Measurements from ENCODE around the gene DEPDC4.

DEPDC4 gene

GRCh38 chr12:100211698-100212097 lies 55.2 kb downstream of the DEPDC4 start:
- no peak for DNase-seq

GRCh38 chr12:100208834-100209233 lies 58.0 kb downstream of the DEPDC4 start:
- no peak for DNase-seq

GRCh38 chr12:100207311-100207710 lies 59.6 kb downstream of the DEPDC4 start:
- no peak for DNase-seq

- DNase-seq: no peak
These were observed 65.1 kb downstream of the DEPDC4 start for GRCh38 chr12:100201604-100202423.

- peak; percentile 74 for DNase-seq
These were observed 66.3 kb downstream of the DEPDC4 start, which contains the start of gene ACTR6 for GRCh38 chr12:100200463-100201181. Gene ACTR6 (plus strand): TSS chr12:100200815. CDS start chr12:100200852, 37 bp downstream.

- peak; percentile 62 for DNase-seq
These were observed 67.3 kb downstream of the DEPDC4 start for GRCh38 chr12:100199347-100200149.

- no peak for DNase-seq
These were observed 67.9 kb downstream of the DEPDC4 start for GRCh38 chr12:100199023-100199346.

GRCh38 chr12:100197486-100197885 lies 69.4 kb downstream of the DEPDC4 start:
- no peak for DNase-seq

GRCh38 chr12:100193085-100193484 lies 73.8 kb downstream of the DEPDC4 start:
- DNase-seq: no peak

Data from NK-92 treated with Interleukin-12 subunit alpha and Interleukin-12 subunit beta, amount 100 ng/mL, for 24 hours (cell line).